Uterus (tissue), 4 donors: Measurements from ENCODE around the gene ATRN. TPM values are rescaled to one million over a fixed set of nuclear protein-coding genes. Genes with fewer than 3 reads are reported as not detected.

ENCODE experiments used
- DNase-seq, 2 donors: peaks; one replicate each; pipeline ENCODE4 v3.0.0-alpha.2; 2019 to 2020
- H3K27ac ChIP-seq, 2 donors: fragments of 200-600 bp; sonication (generic); 1 replicate in 1 of 2; 2 replicates in 1 of 2; pipeline ENCODE4 v1.5.1; 2016 to 2018
- H3K27me3 ChIP-seq, 2 donors: fragments of 200-600 bp; sonication (generic); one replicate each; pipeline ENCODE4 v1.5.1; 2018 to 2019; ENCODE audit warnings: control low read depth in 1 of 2
- H3K36me3 ChIP-seq, 2 donors: fragments of 200-600 bp; sonication (generic); one replicate each; pipeline ENCODE4 v1.5.1; 2019; ENCODE audit warnings: control low read depth in 1 of 2
- H3K4me1 ChIP-seq, 2 donors: fragments of 200-600 bp; sonication (generic); one replicate each; pipeline ENCODE4 v1.5.1; 2018 to 2019; ENCODE audit warnings: control low read depth in 1 of 2
- H3K4me3 ChIP-seq, 2 donors: fragments of 200-600 bp; sonication (generic); 1 replicate in 1 of 2; 2 replicates in 1 of 2; pipeline ENCODE4 v1.5.1; 2018 to 2019; ENCODE audit warnings: mild to moderate bottlenecking in 1 of 2
- H3K9me3 ChIP-seq, 2 donors: fragments of 200-600 bp; sonication (generic); one replicate each; pipeline ENCODE4 v1.5.1; 2019; ENCODE audit warnings: control low read depth in 1 of 2
- POLR2A ChIP-seq, 2 donors: fragments of 450-650 bp; IDR thresholded peaks; one replicate each; pipeline ENCODE4 v1.6.1; 2016; ENCODE audit warnings: antibody characterized with exemption in 2 of 2, mild to moderate bottlenecking in 1 of 2, moderate library complexity in 1 of 2
- intact Hi-C: fragments of 100-400 bp; cut with DNase I; formaldehyde crosslinking; loops from one replicate; pipeline ENCODE4 v1.15.1; 2023; ENCODE audit warnings: low total_unique reads
- total RNA-seq, 4 donors: library from RNA; depleted of rRNA in 3 of 4; stranded (reverse); fragments of >200 nt in 3 of 4; gene quantifications; one replicate each; pipeline versions ENCODE4 v1.1.0 to v1.2.4, GENCODE V29; 2014 to 2023
- TF ChIP-seq, protein P1 (sequence below), 4 experiments: fragments of 200-600 bp in 2 of 4; fragments of 450-650 bp in 2 of 4; sonication (generic) in 2 of 4; IDR thresholded peaks; one replicate each; pipeline ENCODE4 v1.5.1; 2016 to 2019; ENCODE audit warnings: antibody characterized with exemption in 4 of 4, mild to moderate bottlenecking in 2 of 4, moderate library complexity in 1 of 4
- donor health status: DM: yes; HTN: yes; CAD: no.

Gene ATRN
- total RNA-seq, 4 donors from 2014 or later: 7.4 to 76.7 (median 21.2) TPM

GRCh38 chr20:3651204-3651962 lies 180.6 kb downstream of the ATRN start:
- H3K9me3 ChIP-seq: no peaks in the 10 kb centered on the region
- H3K36me3 ChIP-seq: no peaks in the 10 kb centered on the region
- H3K27ac ChIP-seq: no peak overlapping the region
- TF ChIP-seq POLR2A (IDR thresholded peaks at IDR 0.05): no peak
- TF ChIP-seq, protein P1, sequence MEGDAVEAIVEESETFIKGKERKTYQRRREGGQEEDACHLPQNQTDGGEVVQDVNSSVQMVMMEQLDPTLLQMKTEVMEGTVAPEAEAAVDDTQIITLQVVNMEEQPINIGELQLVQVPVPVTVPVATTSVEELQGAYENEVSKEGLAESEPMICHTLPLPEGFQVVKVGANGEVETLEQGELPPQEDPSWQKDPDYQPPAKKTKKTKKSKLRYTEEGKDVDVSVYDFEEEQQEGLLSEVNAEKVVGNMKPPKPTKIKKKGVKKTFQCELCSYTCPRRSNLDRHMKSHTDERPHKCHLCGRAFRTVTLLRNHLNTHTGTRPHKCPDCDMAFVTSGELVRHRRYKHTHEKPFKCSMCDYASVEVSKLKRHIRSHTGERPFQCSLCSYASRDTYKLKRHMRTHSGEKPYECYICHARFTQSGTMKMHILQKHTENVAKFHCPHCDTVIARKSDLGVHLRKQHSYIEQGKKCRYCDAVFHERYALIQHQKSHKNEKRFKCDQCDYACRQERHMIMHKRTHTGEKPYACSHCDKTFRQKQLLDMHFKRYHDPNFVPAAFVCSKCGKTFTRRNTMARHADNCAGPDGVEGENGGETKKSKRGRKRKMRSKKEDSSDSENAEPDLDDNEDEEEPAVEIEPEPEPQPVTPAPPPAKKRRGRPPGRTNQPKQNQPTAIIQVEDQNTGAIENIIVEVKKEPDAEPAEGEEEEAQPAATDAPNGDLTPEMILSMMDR (IDR thresholded peaks at IDR 0.05): no peak
- H3K4me1 ChIP-seq: no peaks in the 10 kb centered on the region
- intact Hi-C loops: no loop called here
- no peaks in the 10 kb centered on the region for H3K27me3 ChIP-seq
- no peak overlapping the region for H3K4me3 ChIP-seq
- DNase-seq: no peak

- Histone ChIP-seq H3K4me3 (no peak overlapping the region), H3K27me3 (no peaks in the 10 kb centered on the region), H3K9me3 (no peaks in the 10 kb centered on the region), H3K36me3 (no peaks in the 10 kb centered on the region), H3K4me1 (no peaks in the 10 kb centered on the region), H3K27ac (no peak overlapping the region)
- no peak for DNase-seq
- intact Hi-C loops: no loop called here
- no peak for TF ChIP-seq POLR2A (IDR thresholded peaks at IDR 0.05)
- TF ChIP-seq, protein P1 (IDR thresholded peaks at IDR 0.05): no peak
Measured at GRCh38 chr20:3652221-3652620, 181.4 kb downstream of the ATRN start.

- TF ChIP-seq, protein P1 (IDR thresholded peaks at IDR 0.05): no peak
- TF ChIP-seq POLR2A (IDR thresholded peaks at IDR 0.05): no peak
- no peaks in the 10 kb centered on the region for H3K36me3 ChIP-seq
- no peaks in the 10 kb centered on the region for H3K4me1 ChIP-seq
- no peak overlapping the region for H3K27ac ChIP-seq
- H3K4me3 ChIP-seq: no peak overlapping the region
- intact Hi-C loops: no loop called here
- no peaks in the 10 kb centered on the region for H3K9me3 ChIP-seq
- H3K27me3 ChIP-seq: no peaks in the 10 kb centered on the region
- DNase-seq: no peak
Measured at GRCh38 chr20:3652676-3653596, 182.1 kb downstream of the ATRN start.

- no peaks in the 10 kb centered on the region for H3K27me3 ChIP-seq
Measured at GRCh38 chr20:3653921-3654320, 183.1 kb downstream of the ATRN start.

More at GRCh38 chr20:3653921-3654320, 183.1 kb downstream of the ATRN start:
- Histone ChIP-seq H3K36me3 (no peaks in the 10 kb centered on the region), H3K9me3 (no peaks in the 10 kb centered on the region), H3K27ac (no peak overlapping the region), H3K4me1 (no peaks in the 10 kb centered on the region), H3K4me3 (no peak overlapping the region)
- no peak for DNase-seq
- intact Hi-C loops: no loop called here
- TF ChIP-seq POLR2A (IDR thresholded peaks at IDR 0.05): no peak
- TF ChIP-seq, protein P1 (IDR thresholded peaks at IDR 0.05): no peak
